SIG-M5 (cell line): ENCODE data around the gene MEPCE.

Experiments
- DNase-seq: peaks from one replicate; lab custom pipeline; 2025; lab: John Stamatoyannopoulos, UW

MEPCE gene

DNA sequence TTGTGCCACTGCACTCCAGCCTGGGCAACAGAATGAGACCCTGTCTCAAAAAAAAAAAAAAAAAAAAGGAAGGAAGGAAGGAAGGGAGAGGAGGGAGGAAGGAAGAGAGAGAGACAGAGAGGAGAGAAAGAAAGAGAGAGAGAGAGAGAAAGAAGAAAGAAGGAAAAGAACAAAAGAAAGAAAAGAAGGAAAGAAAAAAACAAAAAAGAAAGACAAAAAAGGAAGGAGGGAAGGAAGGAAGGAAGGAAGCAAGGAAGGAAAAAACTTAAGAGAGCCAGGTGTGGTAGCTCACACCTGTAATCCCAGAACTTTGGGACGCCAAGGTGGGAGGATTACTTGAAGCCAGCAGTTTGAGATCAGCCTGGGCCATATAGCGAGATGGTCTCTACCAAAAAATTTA lies 35.2 kb downstream of the MEPCE start:
- DNase-seq, result no peak

GRCh38 chr7:100465299-100465698 lies 35.7 kb downstream of the MEPCE start:
- no peak for DNase-seq

DNA sequence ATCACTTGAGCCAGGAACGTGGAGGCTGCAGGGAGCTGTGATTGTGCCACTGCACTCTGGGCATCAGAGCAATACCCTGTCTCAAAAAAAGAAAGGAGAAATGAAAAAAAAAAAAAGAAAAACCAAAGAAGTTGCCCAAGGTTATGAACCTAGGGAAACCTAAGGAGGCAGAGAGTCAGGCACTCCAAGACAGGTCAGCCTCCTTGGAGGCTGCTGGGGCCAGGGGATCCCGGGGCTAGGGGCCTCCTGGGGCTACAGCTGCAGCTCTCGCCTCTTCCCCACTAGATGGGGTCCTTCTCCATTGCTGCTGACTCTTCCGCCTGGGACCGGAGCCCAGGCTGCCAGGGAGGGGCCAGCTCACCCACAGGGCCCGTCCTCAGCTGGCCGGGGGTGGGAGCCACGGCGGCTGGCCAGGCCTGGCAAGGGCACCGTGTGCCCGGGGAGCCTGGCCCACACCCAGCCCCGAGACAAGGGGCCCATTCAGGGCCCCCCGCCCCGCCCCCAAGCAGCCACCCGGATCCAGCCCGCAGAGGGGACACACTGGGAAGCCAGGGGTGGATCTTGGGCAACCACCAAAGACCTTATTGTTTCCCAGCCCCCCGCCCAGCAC lies 36.2 kb downstream of the MEPCE start:
- no peak for DNase-seq

DNA sequence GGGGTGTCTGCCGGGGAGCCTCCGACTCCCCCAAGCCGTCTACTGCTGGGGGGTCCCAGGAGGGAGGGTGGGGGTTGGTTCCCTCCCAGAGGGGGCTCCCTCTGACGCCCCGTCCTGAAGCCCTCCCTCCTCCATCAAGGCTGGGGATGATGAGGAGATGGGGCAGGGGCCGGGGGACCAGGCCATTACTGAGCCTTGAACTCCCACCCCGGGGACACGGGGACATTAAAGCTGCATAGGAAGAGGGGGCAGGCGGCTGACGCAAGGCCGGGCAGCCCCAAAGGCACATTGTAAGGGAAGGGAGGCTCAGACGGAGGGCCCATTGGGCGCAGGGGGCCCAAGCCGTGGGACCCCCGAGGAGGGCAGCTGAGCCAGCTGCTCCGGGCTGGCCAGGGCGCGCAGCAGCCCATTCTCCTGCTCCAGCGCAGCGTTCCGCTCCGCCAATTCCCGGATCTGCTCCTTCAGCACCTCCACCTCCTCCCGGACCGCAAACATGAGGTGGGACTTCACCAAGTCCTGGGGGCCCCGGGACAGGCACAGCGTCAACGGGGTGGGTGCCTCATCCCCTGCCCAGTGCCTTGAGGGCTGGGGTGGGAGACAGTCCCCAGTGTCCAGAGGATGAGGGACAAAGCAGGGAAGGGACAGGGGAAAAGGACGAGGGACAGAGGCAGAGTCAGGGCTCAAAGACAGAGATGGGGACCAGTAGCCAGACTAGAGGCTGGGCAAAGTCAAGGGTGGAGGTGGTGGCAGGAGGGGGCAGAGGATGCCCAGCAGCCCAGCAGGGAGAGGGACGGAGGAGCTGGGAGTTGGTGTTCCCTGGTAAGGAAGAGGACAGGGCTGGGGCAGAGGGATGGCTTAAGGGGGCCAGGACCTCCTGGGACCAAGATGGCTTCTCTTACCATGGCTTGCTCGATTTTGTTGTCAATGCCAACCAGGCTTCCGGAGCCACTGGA lies 37.3 kb downstream of the MEPCE start:
- no peak for DNase-seq

- no peak for DNase-seq
These were observed 38.2 kb downstream of the MEPCE start for GRCh38 chr7:100467638-100468373.

- no peak for DNase-seq
These were observed 39.8 kb downstream of the MEPCE start for GRCh38 chr7:100469227-100470044.

GRCh38 chr7:100471021-100471420 lies 41.4 kb downstream of the MEPCE start:
- DNase-seq, result no peak

DNA sequence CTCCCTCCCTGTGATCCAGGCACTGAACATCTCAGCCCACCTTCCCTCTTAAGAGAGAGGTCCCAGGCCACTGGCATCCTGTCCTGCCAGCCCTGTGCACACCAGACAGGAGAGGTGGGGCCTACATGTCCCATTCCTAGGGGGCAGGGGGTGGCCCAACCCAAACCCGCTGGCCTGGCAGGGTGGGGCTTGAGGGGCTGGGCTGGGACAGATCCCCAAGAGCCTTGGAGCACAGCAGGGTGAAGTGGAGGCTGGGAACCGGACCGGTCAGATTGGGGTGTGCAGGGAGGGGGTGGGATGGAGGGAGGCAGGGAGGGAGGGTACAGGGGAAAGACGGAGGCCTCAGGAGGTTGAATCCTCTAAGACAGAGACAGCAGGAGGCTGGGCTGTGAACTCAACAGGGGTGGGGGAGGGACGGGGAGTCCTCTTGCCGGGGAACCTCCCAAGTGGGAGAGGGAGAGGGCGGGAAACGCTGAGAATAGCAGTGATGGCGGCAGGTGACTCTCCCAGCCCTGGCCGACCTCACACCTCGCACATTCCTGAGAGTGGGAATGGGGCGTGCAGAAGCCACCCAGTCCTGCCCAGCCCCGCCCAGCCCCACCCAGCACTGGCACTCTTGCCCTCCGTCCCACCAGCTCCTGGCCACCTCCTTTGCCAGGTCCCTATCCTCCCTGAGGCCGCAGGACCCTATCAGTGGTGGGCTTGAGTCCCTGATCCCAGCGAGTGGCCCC lies 42.7 kb downstream of the MEPCE start:
- no peak for DNase-seq

GRCh38 chr7:100472854-100473499 lies 43.3 kb downstream of the MEPCE start:
- no peak for DNase-seq

DNA sequence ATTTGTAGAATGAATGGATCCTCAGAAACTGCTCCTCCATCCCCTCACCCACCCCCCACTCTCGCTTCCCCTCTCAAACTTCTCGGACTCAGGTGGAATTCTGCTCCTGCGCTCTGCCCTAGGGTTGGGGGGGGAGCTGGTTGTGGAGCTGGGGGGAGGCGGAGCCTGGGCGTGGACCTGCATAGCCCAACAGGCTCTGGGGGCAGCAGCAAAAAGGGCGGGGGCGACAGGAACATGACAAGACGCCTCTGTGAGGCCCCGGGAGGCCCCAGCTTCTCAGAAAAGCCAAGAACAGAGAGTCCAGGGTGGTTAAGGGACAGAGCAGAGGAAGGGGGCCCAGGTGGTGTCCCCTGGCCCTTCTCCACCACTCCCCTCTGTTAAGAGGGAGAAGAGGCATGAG lies 45.9 kb downstream of the MEPCE start:
- DNase-seq, result no peak

DNA sequence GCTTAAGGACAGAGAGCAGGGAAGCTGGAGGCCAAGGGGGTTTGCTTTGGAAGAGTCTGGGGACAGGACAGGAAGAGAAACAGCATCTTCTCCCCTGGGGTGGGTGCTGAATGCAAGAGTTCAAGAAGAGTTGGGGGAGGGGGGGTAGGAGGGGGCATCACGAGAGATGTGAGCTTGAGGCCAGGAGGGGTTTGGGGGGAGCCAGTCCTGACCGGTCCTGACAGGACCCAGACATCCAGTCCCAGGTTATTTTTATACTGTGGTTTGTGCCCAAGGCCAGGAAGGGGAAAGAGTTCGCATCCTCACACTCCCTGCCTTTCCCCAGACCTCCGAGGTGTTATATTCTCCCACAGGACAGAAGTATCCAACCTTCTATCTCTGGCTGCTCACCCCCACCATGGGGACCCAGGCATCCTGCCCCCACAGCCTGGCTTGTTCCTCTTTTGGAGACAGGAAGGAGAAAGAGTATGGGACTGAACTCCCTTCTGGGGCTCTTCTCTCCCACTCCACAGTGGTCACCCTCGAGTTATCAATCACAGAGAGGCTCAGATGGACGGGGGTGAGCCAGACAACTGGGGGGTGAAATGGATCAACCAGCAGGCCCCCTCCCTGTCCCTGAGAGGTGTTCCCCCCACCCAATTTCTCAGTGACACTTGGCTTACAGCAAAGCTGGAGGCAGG lies 46.6 kb downstream of the MEPCE start:
- no peak for DNase-seq

- no peak for DNase-seq
These were observed 47.6 kb downstream of the MEPCE start for GRCh38 chr7:100476903-100477870.

- no peak for DNase-seq
These were observed 48.2 kb downstream of the MEPCE start for GRCh38 chr7:100477871-100478267.

- peak; percentile 93 for DNase-seq
These were observed 49.5 kb downstream of the MEPCE start, which contains the start of gene TSC22D4 for GRCh38 chr7:100478958-100479660. Gene TSC22D4, minus strand, starts transcription at chr7:100479214. Its CDS starts 1,176 bp downstream, at chr7:100478038.

DNA sequence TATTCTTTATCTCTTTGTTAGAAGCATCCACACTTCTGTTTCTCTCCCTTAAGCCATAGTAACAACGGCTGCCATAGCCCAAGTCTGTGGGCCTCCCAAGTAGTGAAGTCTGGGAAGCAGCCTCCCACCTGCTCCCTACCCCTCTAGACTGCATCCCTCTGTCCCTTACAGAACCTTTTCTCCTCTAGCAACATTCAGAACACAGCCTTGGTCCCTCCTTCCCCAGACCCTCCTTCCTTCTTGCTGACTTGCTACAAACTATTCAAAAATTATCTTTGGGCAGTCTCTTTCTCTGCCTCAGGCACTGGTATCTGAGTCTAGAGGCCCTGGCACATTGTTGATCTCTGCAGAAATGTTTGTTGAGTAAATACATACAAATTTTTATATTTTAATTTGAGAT lies 51.8 kb downstream of the MEPCE start:
- DNase-seq, result no peak

DNA sequence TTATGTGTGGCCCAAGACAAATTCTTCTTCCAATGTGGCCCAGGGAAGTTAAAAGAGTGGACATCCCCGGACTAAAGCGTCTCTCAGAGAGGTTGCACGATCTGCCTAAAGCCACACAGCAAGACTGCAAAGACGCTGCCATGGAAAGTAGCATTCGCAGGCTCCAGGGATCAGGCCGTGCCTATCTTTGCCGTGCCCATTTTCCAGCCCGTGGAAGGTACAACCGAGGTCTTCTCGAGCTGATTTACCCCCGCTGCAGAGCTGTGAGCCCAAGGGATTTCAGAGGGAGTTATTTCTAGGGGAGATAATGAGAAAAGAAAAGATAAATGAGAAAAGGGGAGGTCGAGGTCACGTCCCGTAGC lies 53.1 kb downstream of the MEPCE start:
- no peak for DNase-seq

GRCh38 chr7:100483090-100483721 lies 53.6 kb downstream of the MEPCE start:
- DNase-seq, result no peak
